ENCODE measurements around the gene EFNA5.

Gene EFNA5

DNA sequence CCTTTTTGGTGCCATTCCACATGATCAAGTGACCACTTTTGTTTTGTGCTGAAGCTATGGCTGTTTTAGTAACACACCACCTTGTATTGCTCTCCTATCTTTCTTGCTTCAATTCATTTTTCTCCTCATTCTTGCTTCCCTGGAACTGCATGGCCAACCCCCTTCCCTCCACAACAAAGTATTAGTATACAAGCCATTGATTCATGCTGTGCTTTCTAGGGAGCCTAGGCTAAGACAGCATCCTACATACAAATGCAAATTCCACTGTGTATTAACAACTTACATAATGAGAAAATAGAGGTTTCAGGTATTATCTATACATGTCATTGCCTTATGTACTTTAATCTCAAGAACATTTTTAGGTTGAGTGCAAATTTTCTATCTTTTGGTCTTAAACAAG, 141.1 kb downstream of the EFNA5 start:
- no peak for TF ChIP-seq ZFP3 (CRISPR knock-in tag; IDR thresholded peaks at IDR 0.05)
- no peak for TF ChIP-seq ESRRG (CRISPR knock-in tag; IDR thresholded peaks at IDR 0.05)
- TF ChIP-seq ZNF565 (CRISPR knock-in tag; conservative IDR thresholded peaks at IDR 0.05; ENCODE audit: low read depth): no peak
- no peak for TF ChIP-seq ARNTL (CRISPR knock-in tag; IDR thresholded peaks at IDR 0.05; ENCODE audit: borderline replicate concordance, low read depth)
- no peak for TF ChIP-seq BACH2 (CRISPR knock-in tag; IDR thresholded peaks at IDR 0.05; ENCODE audit: borderline replicate concordance)
- TF ChIP-seq, protein P1, sequence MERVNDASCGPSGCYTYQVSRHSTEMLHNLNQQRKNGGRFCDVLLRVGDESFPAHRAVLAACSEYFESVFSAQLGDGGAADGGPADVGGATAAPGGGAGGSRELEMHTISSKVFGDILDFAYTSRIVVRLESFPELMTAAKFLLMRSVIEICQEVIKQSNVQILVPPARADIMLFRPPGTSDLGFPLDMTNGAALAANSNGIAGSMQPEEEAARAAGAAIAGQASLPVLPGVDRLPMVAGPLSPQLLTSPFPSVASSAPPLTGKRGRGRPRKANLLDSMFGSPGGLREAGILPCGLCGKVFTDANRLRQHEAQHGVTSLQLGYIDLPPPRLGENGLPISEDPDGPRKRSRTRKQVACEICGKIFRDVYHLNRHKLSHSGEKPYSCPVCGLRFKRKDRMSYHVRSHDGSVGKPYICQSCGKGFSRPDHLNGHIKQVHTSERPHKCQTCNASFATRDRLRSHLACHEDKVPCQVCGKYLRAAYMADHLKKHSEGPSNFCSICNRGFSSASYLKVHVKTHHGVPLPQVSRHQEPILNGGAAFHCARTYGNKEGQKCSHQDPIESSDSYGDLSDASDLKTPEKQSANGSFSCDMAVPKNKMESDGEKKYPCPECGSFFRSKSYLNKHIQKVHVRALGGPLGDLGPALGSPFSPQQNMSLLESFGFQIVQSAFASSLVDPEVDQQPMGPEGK (CRISPR knock-in tag; IDR thresholded peaks at IDR 0.05; ENCODE audit: borderline replicate concordance): no peak
- no peak for ATAC-seq

GRCh38 chr5:107526270-107526937, 144.3 kb downstream of the EFNA5 start:
- no peak; the same call in 2 of the 3 replicates for ATAC-seq
- TF ChIP-seq CREB5 (CRISPR knock-in tag; IDR thresholded peaks at IDR 0.05; ENCODE audit: low read depth) (no peak), CSRNP3 (CRISPR knock-in tag; IDR thresholded peaks at IDR 0.05) (no peak), TCF4 (CRISPR knock-in tag; IDR thresholded peaks at IDR 0.05; ENCODE audit: borderline replicate concordance) (no peak), ARNTL (CRISPR knock-in tag; IDR thresholded peaks at IDR 0.05; ENCODE audit: borderline replicate concordance, low read depth) (no peak), CSDC2 (CRISPR knock-in tag; IDR thresholded peaks at IDR 0.05) (no peak), ZFP3 (CRISPR knock-in tag; IDR thresholded peaks at IDR 0.05) (no peak), BACH2 (CRISPR knock-in tag; IDR thresholded peaks at IDR 0.05; ENCODE audit: borderline replicate concordance) (no peak), SNAI2 (CRISPR knock-in tag; IDR thresholded peaks at IDR 0.05) (no peak), RARB (CRISPR knock-in tag; IDR thresholded peaks at IDR 0.05) (no peak), ZNF565 (CRISPR knock-in tag; conservative IDR thresholded peaks at IDR 0.05; ENCODE audit: low read depth) (no peak), ESRRG (CRISPR knock-in tag; IDR thresholded peaks at IDR 0.05) (no peak), PPARA (CRISPR knock-in tag; IDR thresholded peaks at IDR 0.05; ENCODE audit: borderline replicate concordance) (no peak), POU6F1 (CRISPR knock-in tag; IDR thresholded peaks at IDR 0.05; ENCODE audit: borderline replicate concordance, low read depth) (no peak), ZFP30 (CRISPR knock-in tag; IDR thresholded peaks at IDR 0.05) (no peak)
- TF ChIP-seq, protein P2, sequence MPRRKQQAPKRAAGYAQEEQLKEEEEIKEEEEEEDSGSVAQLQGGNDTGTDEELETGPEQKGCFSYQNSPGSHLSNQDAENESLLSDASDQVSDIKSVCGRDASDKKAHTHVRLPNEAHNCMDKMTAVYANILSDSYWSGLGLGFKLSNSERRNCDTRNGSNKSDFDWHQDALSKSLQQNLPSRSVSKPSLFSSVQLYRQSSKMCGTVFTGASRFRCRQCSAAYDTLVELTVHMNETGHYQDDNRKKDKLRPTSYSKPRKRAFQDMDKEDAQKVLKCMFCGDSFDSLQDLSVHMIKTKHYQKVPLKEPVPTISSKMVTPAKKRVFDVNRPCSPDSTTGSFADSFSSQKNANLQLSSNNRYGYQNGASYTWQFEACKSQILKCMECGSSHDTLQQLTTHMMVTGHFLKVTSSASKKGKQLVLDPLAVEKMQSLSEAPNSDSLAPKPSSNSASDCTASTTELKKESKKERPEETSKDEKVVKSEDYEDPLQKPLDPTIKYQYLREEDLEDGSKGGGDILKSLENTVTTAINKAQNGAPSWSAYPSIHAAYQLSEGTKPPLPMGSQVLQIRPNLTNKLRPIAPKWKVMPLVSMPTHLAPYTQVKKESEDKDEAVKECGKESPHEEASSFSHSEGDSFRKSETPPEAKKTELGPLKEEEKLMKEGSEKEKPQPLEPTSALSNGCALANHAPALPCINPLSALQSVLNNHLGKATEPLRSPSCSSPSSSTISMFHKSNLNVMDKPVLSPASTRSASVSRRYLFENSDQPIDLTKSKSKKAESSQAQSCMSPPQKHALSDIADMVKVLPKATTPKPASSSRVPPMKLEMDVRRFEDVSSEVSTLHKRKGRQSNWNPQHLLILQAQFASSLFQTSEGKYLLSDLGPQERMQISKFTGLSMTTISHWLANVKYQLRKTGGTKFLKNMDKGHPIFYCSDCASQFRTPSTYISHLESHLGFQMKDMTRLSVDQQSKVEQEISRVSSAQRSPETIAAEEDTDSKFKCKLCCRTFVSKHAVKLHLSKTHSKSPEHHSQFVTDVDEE (CRISPR knock-in tag; IDR thresholded peaks at IDR 0.05): no peak

GRCh38 chr5:107524111-107524510, 146.6 kb downstream of the EFNA5 start:
- ATAC-seq: no peak
- no peak for TF ChIP-seq CREB5 (CRISPR knock-in tag; IDR thresholded peaks at IDR 0.05; ENCODE audit: low read depth)
- TF ChIP-seq, protein P1 (CRISPR knock-in tag; IDR thresholded peaks at IDR 0.05; ENCODE audit: borderline replicate concordance): no peak
- TF ChIP-seq PPARA (CRISPR knock-in tag; IDR thresholded peaks at IDR 0.05; ENCODE audit: borderline replicate concordance): no peak
- TF ChIP-seq ZNF8 (CRISPR knock-in tag; IDR thresholded peaks at IDR 0.05): no peak
- no peak for TF ChIP-seq ZFP30 (CRISPR knock-in tag; IDR thresholded peaks at IDR 0.05)
- no peak for TF ChIP-seq ISL1 (CRISPR knock-in tag; IDR thresholded peaks at IDR 0.05)
- TF ChIP-seq ZNF70 (CRISPR knock-in tag; IDR thresholded peaks at IDR 0.05): no peak
- TF ChIP-seq CSRNP3 (CRISPR knock-in tag; IDR thresholded peaks at IDR 0.05): no peak
- no peak for TF ChIP-seq GLIS3 (CRISPR knock-in tag; IDR thresholded peaks at IDR 0.05)
- no peak for TF ChIP-seq OSR1 (CRISPR knock-in tag; IDR thresholded peaks at IDR 0.05)
- no peak for TF ChIP-seq RARB (CRISPR knock-in tag; IDR thresholded peaks at IDR 0.05)
- TF ChIP-seq ZNF565 (CRISPR knock-in tag; conservative IDR thresholded peaks at IDR 0.05; ENCODE audit: low read depth): no peak
- TF ChIP-seq CSDC2 (CRISPR knock-in tag; IDR thresholded peaks at IDR 0.05): no peak
- TF ChIP-seq TCF4 (CRISPR knock-in tag; IDR thresholded peaks at IDR 0.05; ENCODE audit: borderline replicate concordance): no peak
